HG02973 (cell line): ENCODE data around the gene VIPR1.
"Not testable (repeated sequence)": the region's sequence is repeated elsewhere in the genome, so short reads cannot be mapped to it uniquely, and the experiment has no call there.

Experiments
- ATAC-seq: cut with Tn5 transposase; IDR thresholded peaks from one replicate; pipeline ENCODE4 v1.9.1; 2021; ENCODE audit warnings: moderate library complexity; ENCODE audit not compliant: unreplicated experiment

VIPR1 gene

DNA sequence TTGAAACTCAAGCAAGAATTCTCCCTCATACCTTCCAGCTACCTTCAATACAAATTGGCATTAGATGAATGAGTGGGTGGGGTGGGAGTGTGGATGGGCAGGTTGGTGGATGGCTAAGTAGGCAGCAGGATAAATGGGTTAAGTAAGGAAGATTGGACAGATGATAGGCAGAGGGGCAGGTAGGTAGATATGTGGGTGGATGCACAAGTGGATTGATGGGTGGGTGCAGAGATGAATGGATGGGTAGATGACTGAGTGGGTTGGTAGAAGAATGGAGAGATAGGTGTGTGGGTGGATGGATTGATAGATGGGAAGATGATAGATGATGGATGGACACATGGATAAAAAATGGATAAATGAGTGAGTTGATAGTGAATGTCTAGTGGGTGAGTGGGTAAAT is 27.6 kb downstream of the VIPR1 start:
- ATAC-seq: no peak

DNA sequence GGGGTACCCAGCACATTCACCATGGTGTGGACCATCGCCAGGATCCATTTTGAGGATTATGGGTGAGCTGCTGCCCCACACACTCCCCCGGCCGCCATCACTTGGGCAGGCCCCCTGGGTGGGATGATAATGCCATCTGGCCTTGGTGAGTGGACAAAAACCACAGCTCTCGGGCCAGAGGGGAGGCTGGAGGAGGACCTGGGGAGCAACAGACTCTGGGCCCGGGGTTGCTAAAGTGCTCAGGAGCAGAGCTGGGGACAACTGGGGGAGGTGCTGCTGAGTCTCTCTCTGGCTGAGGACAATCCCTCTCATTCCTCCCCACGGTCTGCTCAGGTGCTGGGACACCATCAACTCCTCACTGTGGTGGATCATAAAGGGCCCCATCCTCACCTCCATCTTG is 29.0 kb downstream of the VIPR1 start:
- no peak for ATAC-seq

GRCh38 chr3:42532229-42532628 is 29.8 kb downstream of the VIPR1 start:
- ATAC-seq: no peak

GRCh38 chr3:42533161-42533897 is 30.9 kb downstream of the VIPR1 start:
- no peak for ATAC-seq

GRCh38 chr3:42535981-42536784 is 33.7 kb downstream of the VIPR1 start:
- no peak for ATAC-seq

GRCh38 chr3:42537350-42537749 is 34.9 kb downstream of the VIPR1 start:
- no peak for ATAC-seq

DNA sequence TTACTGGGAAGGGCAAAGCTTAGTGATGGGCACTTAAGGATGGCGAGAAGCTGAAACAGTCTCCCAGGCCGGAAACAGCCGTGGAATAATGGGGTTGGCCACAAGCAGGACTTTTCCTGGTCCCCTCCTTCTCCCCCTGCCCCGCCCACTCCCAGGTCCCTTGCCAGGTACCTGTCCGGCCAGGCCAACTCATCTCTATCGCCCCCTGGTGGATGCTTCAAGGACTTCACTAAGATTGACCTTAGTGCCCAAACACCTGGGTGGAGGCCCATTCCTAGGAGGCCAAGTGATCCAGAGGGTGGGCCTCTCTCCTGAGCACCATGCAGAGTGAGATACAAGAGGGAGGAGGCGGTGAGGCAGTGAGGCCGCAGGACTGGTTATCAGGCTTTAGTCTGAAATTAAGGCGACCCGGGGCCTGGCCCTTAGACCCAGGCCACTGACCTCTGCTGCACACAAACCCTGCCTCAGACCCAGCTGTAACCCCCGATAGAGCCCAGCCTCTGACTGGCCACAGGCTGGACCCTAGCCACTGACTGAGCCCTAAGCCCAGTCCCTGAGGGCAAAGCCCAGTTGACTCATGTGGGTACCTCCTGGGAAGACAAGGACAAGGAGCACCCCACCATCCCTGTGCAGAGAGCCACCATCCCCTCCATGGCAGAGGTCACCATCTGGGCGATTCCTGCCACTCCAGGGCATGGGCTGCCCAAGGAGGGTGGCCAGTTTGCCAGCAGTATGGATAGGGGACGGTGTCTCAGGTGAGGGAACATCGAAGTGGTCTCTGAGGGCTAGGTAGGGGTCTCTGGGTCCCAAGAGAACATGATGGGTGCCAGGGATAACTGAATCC is 37.6 kb downstream of the VIPR1 start:
- no peak for ATAC-seq

GRCh38 chr3:42541079-42541478 is 38.6 kb downstream of the VIPR1 start:
- ATAC-seq: no peak

DNA sequence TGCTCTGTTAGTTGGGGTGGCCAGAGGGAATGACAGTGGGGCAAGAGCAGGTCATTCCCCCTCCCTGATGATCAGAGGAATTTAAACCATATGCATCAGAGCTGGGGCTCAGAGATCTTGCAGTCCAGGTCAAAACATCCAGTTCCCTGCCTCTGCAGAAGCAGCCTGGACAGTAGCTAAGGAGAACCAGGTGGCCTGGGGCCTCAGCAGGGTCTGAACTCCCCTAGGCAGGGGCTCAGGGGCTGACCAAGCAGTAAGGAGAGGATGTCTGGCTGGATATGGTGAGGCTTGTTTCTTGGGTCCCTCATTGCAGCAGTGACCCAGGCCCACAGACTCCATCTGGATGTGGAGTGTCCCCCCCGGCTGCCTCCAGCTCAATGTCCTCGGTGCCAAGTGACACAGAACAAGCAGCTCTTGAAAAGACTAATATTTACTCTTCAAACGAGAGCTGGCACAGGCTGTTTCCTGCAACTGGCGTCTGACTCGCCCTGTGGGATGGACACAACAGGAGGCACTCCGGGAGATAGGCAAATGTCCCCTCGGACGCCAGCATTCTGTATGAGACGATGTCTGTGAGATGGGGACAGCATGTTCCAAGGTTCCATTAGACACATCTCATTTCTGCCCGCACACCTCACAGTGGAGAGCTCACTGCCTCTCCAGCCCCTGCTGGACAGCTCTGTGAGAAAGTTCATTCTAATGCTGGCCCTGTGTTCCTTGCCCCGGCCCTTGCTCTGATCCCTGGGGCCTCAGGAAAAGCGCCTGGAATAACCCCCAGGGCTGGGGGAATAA is 42.2 kb downstream of the VIPR1 start:
- ATAC-seq: no peak

GRCh38 chr3:42545284-42545900 is 42.9 kb downstream of the VIPR1 start:
- ATAC-seq: no peak

DNA sequence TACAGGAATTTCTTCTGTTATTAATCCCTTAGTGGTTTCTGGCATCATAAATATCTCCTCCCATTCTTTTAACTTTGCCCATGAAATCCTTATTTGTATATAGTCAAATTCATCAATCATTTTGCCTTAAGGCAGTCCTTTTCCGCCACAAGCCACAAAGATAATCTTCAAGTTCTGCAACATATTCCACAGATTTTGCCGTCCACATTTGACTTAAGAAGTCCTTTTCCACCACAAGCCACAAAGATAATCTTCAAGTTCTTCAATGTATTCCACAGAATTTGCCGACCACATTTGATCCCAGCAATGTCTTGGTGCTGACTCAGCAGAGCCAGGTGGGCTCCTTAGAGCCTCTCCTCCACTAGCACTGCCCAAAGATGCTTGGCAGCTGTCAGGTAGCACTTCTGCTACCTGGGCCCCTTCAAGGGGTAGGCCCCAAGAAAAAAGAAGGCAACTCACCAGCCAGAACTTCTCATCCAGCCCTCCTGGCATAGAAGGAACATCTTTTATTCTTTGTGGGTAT is 44.3 kb downstream of the VIPR1 start:
- no peak for ATAC-seq

DNA sequence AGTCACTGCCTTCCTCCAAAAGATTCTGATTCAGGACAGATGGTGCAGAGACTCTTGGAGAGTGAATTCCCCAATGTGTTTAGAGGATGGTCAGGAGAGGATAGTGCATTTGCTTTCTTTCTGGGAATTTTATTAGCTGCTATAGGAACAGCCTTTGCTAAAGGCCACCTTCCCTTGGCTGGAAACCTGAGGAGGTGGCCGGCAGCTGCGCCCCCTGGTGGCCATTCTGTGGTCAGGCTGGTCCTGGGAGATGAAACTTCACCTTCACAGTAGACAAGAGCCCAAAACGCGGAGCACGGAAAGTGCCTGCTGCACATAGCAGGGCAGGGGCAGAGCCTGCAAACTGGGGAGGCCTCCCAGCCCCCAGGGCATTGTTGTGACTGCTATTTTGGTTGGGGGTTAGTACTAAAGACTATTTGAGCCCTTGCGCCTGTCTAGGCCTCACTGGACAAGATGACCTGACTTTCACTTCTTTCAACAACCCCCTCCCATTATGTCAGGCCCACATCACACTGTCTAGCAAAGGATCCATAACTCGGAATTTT is 45.0 kb downstream of the VIPR1 start:
- no peak for ATAC-seq

GRCh38 chr3:42549131-42549530 is 46.7 kb downstream of the VIPR1 start:
- no peak for ATAC-seq

DNA sequence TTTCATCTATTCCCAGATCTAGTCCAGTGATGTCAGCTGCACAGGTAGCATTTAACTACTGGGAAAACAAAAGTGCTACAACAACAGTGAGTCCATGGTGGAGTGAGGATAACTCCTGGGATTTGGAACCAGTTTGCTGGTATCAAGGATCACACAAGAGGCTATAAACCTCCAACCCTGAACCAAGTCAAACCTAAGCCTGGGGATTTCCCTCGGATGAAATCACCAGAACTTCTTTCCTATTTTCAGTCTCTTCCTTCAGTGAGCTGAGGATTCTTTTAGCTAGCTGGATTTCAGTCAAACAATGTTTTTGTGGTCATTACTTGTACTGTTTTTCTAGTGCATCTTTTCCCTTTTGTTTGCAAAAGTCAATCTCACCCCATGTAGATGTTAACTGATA is 47.8 kb downstream of the VIPR1 start:
- ATAC-seq: no peak

DNA sequence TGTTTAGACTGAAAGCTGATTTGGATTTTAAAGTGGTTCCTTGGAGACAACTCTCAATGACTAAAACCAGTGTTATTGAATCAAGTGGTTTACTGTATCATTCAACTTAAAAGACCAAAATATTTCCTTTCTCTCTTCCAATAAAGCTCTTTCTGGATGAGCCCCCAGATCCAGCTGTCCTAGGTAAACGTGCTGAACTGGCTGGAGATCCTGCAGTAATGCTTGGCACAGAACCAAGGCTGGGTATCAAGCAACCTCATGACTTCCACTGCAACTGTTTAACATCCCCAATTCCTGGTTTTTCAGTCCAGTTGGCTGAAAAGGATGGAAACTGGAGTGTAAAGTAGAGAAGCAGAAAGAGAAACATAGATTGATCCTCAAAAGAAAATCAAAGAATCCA is 50.4 kb downstream of the VIPR1 start:
- ATAC-seq: no peak

GRCh38 chr3:42556089-42556632 is 53.7 kb downstream of the VIPR1 start:
- ATAC-seq: peak; percentile 88

- not testable (repeated sequence) for ATAC-seq
These were observed 54.4 kb downstream of the VIPR1 start for GRCh38 chr3:42556817-42557216.

- ATAC-seq: no peak
These were observed 55.4 kb downstream of the VIPR1 start for GRCh38 chr3:42557854-42558253.
